Suprapubic skin (tissue), 4 donors: ENCODE data around the gene RIIAD1. TPM values are rescaled to one million over a fixed set of nuclear protein-coding genes. Genes with fewer than 3 reads are reported as not detected.

Source experiments
- DNase-seq, 2 donors: peaks; one replicate each; pipeline ENCODE4 v3.0.0-alpha.2; 2019; ENCODE audit warnings: low spot score in 2 of 2
- H3K27ac ChIP-seq: fragments of 200-600 bp; sonication (generic); one replicate; pipeline ENCODE4 v1.5.1; 2019
- H3K27me3 ChIP-seq: fragments of 200-600 bp; sonication (generic); one replicate; pipeline ENCODE4 v1.5.1; 2019
- H3K36me3 ChIP-seq: fragments of 200-600 bp; sonication (generic); one replicate; pipeline ENCODE4 v1.5.1; 2019
- H3K4me1 ChIP-seq: fragments of 200-600 bp; sonication (generic); one replicate; pipeline ENCODE4 v1.5.1; 2019
- H3K4me3 ChIP-seq: fragments of 200-600 bp; sonication (generic); one replicate; pipeline ENCODE4 v1.5.1; 2019; ENCODE audit warnings: mild to moderate bottlenecking
- H3K9me3 ChIP-seq: fragments of 200-600 bp; sonication (generic); one replicate; pipeline ENCODE4 v1.5.1; 2019
- CTCF ChIP-seq, 2 donors: fragments of 200-600 bp in 1 of 2; fragments of 450-650 bp in 1 of 2; sonication (generic) in 1 of 2; IDR thresholded peaks; one replicate each; pipeline ENCODE4 v1.5.1; 2016 to 2019; ENCODE audit warnings: antibody characterized with exemption in 2 of 2, mild to moderate bottlenecking in 1 of 2, moderate library complexity in 1 of 2
- EP300 ChIP-seq: sonication (generic); formaldehyde crosslinking; IDR thresholded peaks from one replicate; pipeline ENCODE4 v1.6.1; 2017; ENCODE audit warnings: antibody characterized with exemption
- POLR2A ChIP-seq, 2 donors: fragments of 450-650 bp; IDR thresholded peaks; one replicate each; pipeline ENCODE4 v1.6.1; 2017; ENCODE audit warnings: antibody characterized with exemption in 2 of 2, mild to moderate bottlenecking in 2 of 2, moderate library complexity in 2 of 2
- POLR2AphosphoS5 ChIP-seq, 3 donors: sonication (generic); formaldehyde crosslinking; IDR thresholded peaks; one replicate each; pipeline ENCODE4 v1.6.1; 2017; ENCODE audit warnings: antibody characterized with exemption in 3 of 3
- WGBS: methylation state at CpG from one replicate; pipeline ENCODE4 v1.1.5; 2018; 5-methylcytosine and 5-hydroxymethylcytosine counted together
- total RNA-seq, 4 donors: library from RNA; depleted of rRNA; stranded (reverse); fragments of >200 nt; gene quantifications; one replicate each; pipeline ENCODE4 v1.1.0, GENCODE V29; 2016

Gene RIIAD1
- total RNA-seq, 4 donors from 2014 or later, result not detected

- Histone ChIP-seq H3K36me3 (peaks cover 26% of the 10 kb centered on the region), H3K27ac (no peak overlapping the region), H3K27me3 (no peaks in the 10 kb centered on the region), H3K9me3 (no peaks in the 10 kb centered on the region), H3K4me1 (no peaks in the 10 kb centered on the region), H3K4me3 (no peak overlapping the region)
- TF ChIP-seq POLR2A (IDR thresholded peaks at IDR 0.05), result no peak
- no peak for TF ChIP-seq POLR2AphosphoS5 (IDR thresholded peaks at IDR 0.05)
- no peak for TF ChIP-seq EP300
- TF ChIP-seq CTCF (IDR thresholded peaks at IDR 0.05), result no peak
- WGBS, result 60% methylated on average over 5 of the region's 5 CpGs
- no peak for DNase-seq
Observed at GRCh38 chr1:151773702-151774101, 52.4 kb downstream of the RIIAD1 start.

GRCh38 chr1:151774256-151774922 lies 53.1 kb downstream of the RIIAD1 start:
- 84% methylated on average over 3 of the region's 3 CpGs for WGBS
- Histone ChIP-seq H3K27ac (no peak overlapping the region), H3K27me3 (no peaks in the 10 kb centered on the region), H3K9me3 (no peaks in the 10 kb centered on the region), H3K4me1 (no peaks in the 10 kb centered on the region), H3K36me3 (peaks cover 26% of the 10 kb centered on the region), H3K4me3 (no peak overlapping the region)
- DNase-seq, result no peak
- TF ChIP-seq EP300 (no peak), POLR2AphosphoS5 (IDR thresholded peaks at IDR 0.05) (no peak), POLR2A (IDR thresholded peaks at IDR 0.05) (no peak), CTCF (IDR thresholded peaks at IDR 0.05) (no peak)

GRCh38 chr1:151775894-151776664 lies 54.8 kb downstream of the RIIAD1 start:
- no peak for TF ChIP-seq POLR2A (IDR thresholded peaks at IDR 0.05)
- no peak for TF ChIP-seq POLR2AphosphoS5 (IDR thresholded peaks at IDR 0.05)
- TF ChIP-seq EP300, result no peak
- TF ChIP-seq CTCF (IDR thresholded peaks at IDR 0.05), result no peak

GRCh38 chr1:151776665-151777062 lies 55.3 kb downstream of the RIIAD1 start:
- peaks cover 29% of the 10 kb centered on the region for H3K36me3 ChIP-seq
- 92% methylated on average over 3 of the region's 3 CpGs for WGBS
- no peak overlapping the region for H3K27ac ChIP-seq
- DNase-seq, result no peak
- no peaks in the 10 kb centered on the region for H3K4me1 ChIP-seq
- no peaks in the 10 kb centered on the region for H3K27me3 ChIP-seq
- no peak for TF ChIP-seq EP300
- no peak for TF ChIP-seq CTCF (IDR thresholded peaks at IDR 0.05)
- no peak for TF ChIP-seq POLR2AphosphoS5 (IDR thresholded peaks at IDR 0.05)
- TF ChIP-seq POLR2A (IDR thresholded peaks at IDR 0.05), result no peak
- H3K4me3 ChIP-seq, result no peak overlapping the region
- no peaks in the 10 kb centered on the region for H3K9me3 ChIP-seq

More at GRCh38 chr1:151775894-151776664, 54.8 kb downstream of the RIIAD1 start:
- Histone ChIP-seq H3K36me3 (peaks cover 29% of the 10 kb centered on the region), H3K9me3 (no peaks in the 10 kb centered on the region), H3K27me3 (no peaks in the 10 kb centered on the region), H3K27ac (no peak overlapping the region), H3K4me1 (no peaks in the 10 kb centered on the region), H3K4me3 (no peak overlapping the region)
- WGBS, result 96% methylated on average over 7 of the region's 7 CpGs
- no peak for DNase-seq

GRCh38 chr1:151777317-151777716 lies 56.0 kb downstream of the RIIAD1 start:
- Histone ChIP-seq H3K27me3 (no peaks in the 10 kb centered on the region), H3K36me3 (peaks cover 29% of the 10 kb centered on the region), H3K4me3 (no peak overlapping the region), H3K9me3 (no peaks in the 10 kb centered on the region), H3K27ac (no peak overlapping the region), H3K4me1 (no peaks in the 10 kb centered on the region)
- 98% methylated on average over 4 of the region's 4 CpGs for WGBS
- TF ChIP-seq EP300 (no peak), CTCF (IDR thresholded peaks at IDR 0.05) (no peak), POLR2A (IDR thresholded peaks at IDR 0.05) (no peak)
- no peak for DNase-seq
